H1 (cell line): ENCODE measurements around the gene SGMS1. TPM values are rescaled to one million over a fixed set of nuclear protein-coding genes. Genes with fewer than 3 reads are reported as not detected.

Experiments used
- CTCF ChIA-PET: fragments of 300-600 bp; sonication (Branson Sonifier 250); formaldehyde crosslinking; loops from one replicate; lab custom pipeline; 2021; ENCODE audit not compliant: partially characterized antibody; lab: Charles Lee
- POLR2A ChIA-PET: fragments of 300-600 bp; sonication (Branson Sonifier 250); formaldehyde crosslinking; loops from one replicate; lab custom pipeline; 2021; ENCODE audit warnings: inconsistent platforms; ENCODE audit not compliant: partially characterized antibody; lab: Charles Lee
- DNase-seq, 2 experiments: peaks; one replicate each; pipeline versions ENCODE4 v3.0.0 to v3.0.0-alpha.2; 2010 to 2022; ENCODE audit warnings: low spot score in 2 of 2, low read depth in 1 of 2, mixed read lengths in 1 of 2
- FAIRE-seq: peaks from 2 replicates; lab custom pipeline; 2011; peaks lifted over from hg19 to GRCh38; lab: Jason Lieb, UNC
- H2AFZ ChIP-seq: 2 replicates; pipeline ENCODE4 v1.8.1; 2012; ENCODE audit warnings: low read length, inconsistent platforms
- H2AK5ac ChIP-seq: 2 replicates; pipeline ENCODE4 v1.6.1; 2013; ENCODE audit warnings: low read depth, low read length
- H2BK120ac ChIP-seq: replicated peaks from 2 replicates; pipeline ENCODE3; 2013; ENCODE audit warnings: low read depth, low read length, inconsistent platforms
- H2BK12ac ChIP-seq: 2 replicates; pipeline ENCODE4 v1.6.1; 2013; ENCODE audit warnings: low read depth, low read length
- H2BK15ac ChIP-seq: 2 replicates; pipeline ENCODE4 v1.6.1; 2013; ENCODE audit warnings: low read length
- H2BK20ac ChIP-seq: 2 replicates; pipeline ENCODE4 v1.6.1; 2013; ENCODE audit warnings: low read length
- H2BK5ac ChIP-seq: 2 replicates; pipeline ENCODE4 v1.6.1; 2013; ENCODE audit warnings: low read depth, low read length
- H3K14ac ChIP-seq: 2 replicates; pipeline ENCODE4 v1.6.1; 2013; ENCODE audit warnings: inconsistent platforms; ENCODE audit not compliant: insufficient read length
- H3K18ac ChIP-seq: 2 replicates; pipeline ENCODE4 v1.6.1; 2013; ENCODE audit warnings: low read length; ENCODE audit errors: extremely low read depth
- H3K23ac ChIP-seq: 2 replicates; pipeline ENCODE4 v1.6.1; 2013; ENCODE audit warnings: inconsistent platforms; ENCODE audit not compliant: insufficient read length
- H3K23me2 ChIP-seq: 2 replicates; pipeline ENCODE4 v1.6.1; 2013; ENCODE audit warnings: low read depth, low read length
- H3K27ac ChIP-seq: 2 replicates; pipeline ENCODE4 v1.6.1; 2011; ENCODE audit warnings: low read depth, low read length, inconsistent platforms
- H3K27me3 ChIP-seq, 4 experiments: replicated peaks in 1 of 4; 1 replicate in 1 of 4; 2 replicates in 3 of 4; pipeline versions ENCODE4 v1.6.1 to v1.8.1; 2011 to 2013; ENCODE audit warnings: low read length in 3 of 4, mild to moderate bottlenecking in 3 of 4, inconsistent platforms in 2 of 4, mixed read lengths in 2 of 4, moderate library complexity in 1 of 4; ENCODE audit not compliant: control insufficient read depth in 3 of 4, insufficient read depth in 3 of 4; ENCODE audit errors: extremely low read depth in 1 of 4
- H3K36me3 ChIP-seq, 4 experiments: 2 replicates each; pipeline versions ENCODE4 v1.6.1 to v1.8.1; 2011 to 2013; ENCODE audit warnings: mild to moderate bottlenecking in 4 of 4, low read length in 3 of 4, moderate library complexity in 2 of 4, control low read depth in 1 of 4, inconsistent platforms in 1 of 4; ENCODE audit not compliant: insufficient read depth in 4 of 4, control insufficient read depth in 2 of 4
- H3K4ac ChIP-seq: replicated peaks from 2 replicates; pipeline ENCODE3; 2013; ENCODE audit warnings: low read length, low read depth, mixed read lengths, inconsistent platforms; ENCODE audit not compliant: insufficient read length
- H3K4me1 ChIP-seq, 4 experiments: replicated peaks in 1 of 4; 1 replicate in 1 of 4; 2 replicates in 3 of 4; pipeline versions ENCODE4 v1.6.1 to v1.8.1; 2011 to 2013; ENCODE audit warnings: low read length in 3 of 4, inconsistent platforms in 2 of 4, mixed read lengths in 1 of 4; ENCODE audit not compliant: insufficient read depth in 4 of 4, control insufficient read depth in 3 of 4
- H3K4me2 ChIP-seq, 2 experiments: 2 replicates each; pipeline versions ENCODE4 v1.6.1 to v1.8.1; 2011 to 2013; ENCODE audit warnings: low read depth in 2 of 2, low read length in 2 of 2, control low read depth in 1 of 2, inconsistent platforms in 1 of 2, mild to moderate bottlenecking in 1 of 2; ENCODE audit not compliant: insufficient read depth in 1 of 2
- H3K4me3 ChIP-seq, 4 experiments: fragments of 200-600, 300-600 bp in 1 of 4; sonication (generic), shearing (Covaris generic), sonication (Bioruptor Twin) in 1 of 4; 2 replicates each; pipeline versions ENCODE4 v1.5.1 to v1.8.1; 2011 to 2016; ENCODE audit warnings: low read length in 4 of 4, low read depth in 3 of 4, control low read depth in 2 of 4, inconsistent platforms in 2 of 4, mild to moderate bottlenecking in 2 of 4, mixed read lengths in 1 of 4, moderate library complexity in 1 of 4; ENCODE audit not compliant: insufficient read depth in 2 of 4; ENCODE audit errors: extremely low read depth in 1 of 4
- H3K56ac ChIP-seq: replicated peaks from 2 replicates; pipeline ENCODE3; 2013; ENCODE audit warnings: low read depth, mild to moderate bottlenecking, mixed read lengths, low read length, inconsistent platforms; ENCODE audit not compliant: insufficient read length
- H3K79me1 ChIP-seq: 2 replicates; pipeline ENCODE4 v1.6.1; 2013; ENCODE audit warnings: low read depth, low read length, control low read depth
- H3K79me2 ChIP-seq, 2 experiments: 2 replicates each; pipeline versions ENCODE4 v1.6.1 to v1.8.1; 2012 to 2013; ENCODE audit warnings: low read length in 2 of 2, mild to moderate bottlenecking in 2 of 2, inconsistent platforms in 1 of 2; ENCODE audit not compliant: insufficient read depth in 2 of 2, control insufficient read depth in 1 of 2
- H3K9ac ChIP-seq, 4 experiments: replicated peaks in 1 of 4; 1 replicate in 1 of 4; 2 replicates in 3 of 4; pipeline versions ENCODE4 v1.6.1 to v1.8.1; 2011 to 2013; ENCODE audit warnings: low read depth in 3 of 4, low read length in 3 of 4, control low read depth in 2 of 4, mild to moderate bottlenecking in 2 of 4, moderate library complexity in 2 of 4, inconsistent platforms in 1 of 4; ENCODE audit errors: extremely low read depth in 1 of 4
- H3K9me3 ChIP-seq, 2 experiments: 2 replicates each; pipeline versions ENCODE4 v1.6.1 to v1.8.1; 2012 to 2013; ENCODE audit warnings: mild to moderate bottlenecking in 2 of 2, moderate library complexity in 2 of 2, control low read depth in 1 of 2, inconsistent platforms in 1 of 2, low read depth in 1 of 2, low read length in 1 of 2, mixed read lengths in 1 of 2; ENCODE audit not compliant: insufficient read depth in 2 of 2
- H4K20me1 ChIP-seq, 2 experiments: replicated peaks in 1 of 2; 2 replicates each; pipeline versions ENCODE3 to v1.8.1; 2011 to 2013; ENCODE audit warnings: inconsistent platforms in 2 of 2, low read length in 2 of 2, mild to moderate bottlenecking in 1 of 2; ENCODE audit not compliant: insufficient read depth in 2 of 2, control insufficient read depth in 1 of 2
- H4K5ac ChIP-seq: 2 replicates; pipeline ENCODE4 v1.6.1; 2013; ENCODE audit warnings: low read length, low read depth, mixed read lengths, inconsistent platforms; ENCODE audit not compliant: insufficient read length
- H4K8ac ChIP-seq: 2 replicates; pipeline ENCODE4 v1.8.0; 2013; ENCODE audit warnings: mild to moderate bottlenecking, moderate library complexity, low read length, inconsistent platforms; ENCODE audit not compliant: insufficient read depth; ENCODE audit errors: extremely low read depth
- H4K91ac ChIP-seq: replicated peaks from 2 replicates; pipeline ENCODE3; 2013; ENCODE audit warnings: low read length, mixed read lengths, inconsistent platforms; ENCODE audit not compliant: insufficient read length
- BRCA1 ChIP-seq: IDR thresholded peaks from 2 replicates; pipeline ENCODE4 v1.6.1; 2012; ENCODE audit warnings: low read depth, low read length, improper control_type of control experiment
- CHD2 ChIP-seq: IDR thresholded peaks from 2 replicates; pipeline ENCODE4 v1.6.1; 2012; ENCODE audit warnings: low read length, improper control_type of control experiment
- CTBP2 ChIP-seq: IDR thresholded peaks from 2 replicates; pipeline ENCODE4 v1.7.0; 2011; ENCODE audit warnings: borderline replicate concordance, mild to moderate bottlenecking, moderate library complexity, mixed read lengths, low read length; ENCODE audit not compliant: insufficient read depth, insufficient read length
- HDAC2 ChIP-seq, 2 experiments: fragments of 300-600 bp in 1 of 2; sonication (generic) in 1 of 2; IDR thresholded peaks; 2 replicates each; pipeline ENCODE4 v1.6.1; 2011 to 2012; ENCODE audit warnings: low read depth in 2 of 2, low read length in 2 of 2, mild to moderate bottlenecking in 2 of 2, moderate library complexity in 2 of 2, borderline replicate concordance in 1 of 2, inconsistent platforms in 1 of 2
- NANOG ChIP-seq: IDR thresholded peaks from 2 replicates; pipeline ENCODE4 v1.6.1; 2011; ENCODE audit warnings: low read length, low read depth, mild to moderate bottlenecking, inconsistent platforms; ENCODE audit not compliant: insufficient read depth, poor library complexity, severe bottlenecking
- POLR2AphosphoS5 ChIP-seq: IDR thresholded peaks from 2 replicates; pipeline ENCODE4 v1.6.1; 2011; ENCODE audit warnings: low read depth, low read length
- POU5F1 ChIP-seq: IDR thresholded peaks from 2 replicates; pipeline ENCODE4 v1.6.1; 2011; ENCODE audit warnings: low read depth, mild to moderate bottlenecking, low read length, moderate library complexity
- RNF2 ChIP-seq: fragments of 200-900, 300-1000 bp; sonication (generic); IDR thresholded peaks from 2 replicates; pipeline ENCODE4 v1.7.1; 2016; ENCODE audit warnings: borderline replicate concordance, low read depth, mild to moderate bottlenecking, antibody characterized with exemption, low read length; ENCODE audit not compliant: poor library complexity, severe bottlenecking; ENCODE audit errors: missing control alignments
- RXRA ChIP-seq: IDR thresholded peaks from 2 replicates; pipeline ENCODE4 v1.6.1; 2011; ENCODE audit warnings: low read depth, mild to moderate bottlenecking, low read length, moderate library complexity; ENCODE audit not compliant: insufficient read depth
- SIN3A ChIP-seq, 2 experiments: IDR thresholded peaks in 1 of 2; conservative IDR thresholded peaks in 1 of 2; 2 replicates each; pipeline ENCODE4 v1.6.1; 2011 to 2012; ENCODE audit warnings: low read length in 2 of 2, improper control_type of control experiment in 1 of 2, low read depth in 1 of 2, mild to moderate bottlenecking in 1 of 2
- whole genome bisulfite sequencing, 2 experiments: shearing (Covaris generic) in 1 of 2; methylation state at CpG; one replicate each; pipeline versions ENCODE4 v1.1.6 to v1.1.7; 2013 to 2015; ENCODE audit warnings: low lambda C conversion rate in 2 of 2, mixed read lengths in 2 of 2, inconsistent platforms in 1 of 2, low coverage in 1 of 2, missing lambda C conversion rate in 1 of 2; ENCODE audit not compliant: insufficient replicate concordance in 2 of 2, insufficient coverage in 1 of 2, insufficient read length in 1 of 2; ENCODE audit errors: extremely low coverage in 1 of 2, missing lambda C conversion rate in 1 of 2; 5-methylcytosine and 5-hydroxymethylcytosine counted together
- polyA plus RNA-seq, 7 experiments: library from polyadenylated mRNA; depleted of rRNA in 3 of 7; stranded (reverse) in 5 of 7; unstranded in 2 of 7; fragments of >200 nt in 5 of 7; fragments of 200-250 nt in 2 of 7; gene quantifications; 1 replicate in 5 of 7; 2 replicates in 1 of 7; 4 replicates in 1 of 7; pipeline versions ENCODE4 v1.2.1 to v1.2.3, GENCODE V29; 2011 to 2013; ENCODE audit warnings: missing spikeins in 2 of 7, mixed read lengths in 2 of 7
- total RNA-seq: library from RNA; stranded (reverse); fragmentation: NEBNext Ultra II Directional; extraction: Animal tissue kit (Norgen Biotek cat#: 25700); gene quantifications from 2 replicates; pipeline ENCODE4 v1.2.1, GENCODE V29; 2021
- TF ChIP-seq, protein P1 (sequence below): IDR thresholded peaks from 2 replicates; pipeline ENCODE4 v1.6.1; 2012; ENCODE audit warnings: inconsistent platforms
- TF ChIP-seq, protein P2 (sequence below): IDR thresholded peaks from 2 replicates; pipeline ENCODE4 v1.6.1; 2012; ENCODE audit warnings: inconsistent platforms

Gene SGMS1
- total and polyA plus RNA-seq, 2 of the 8 experiments (the other 6 are each of a cell fraction or from before 2014, with no cell fraction given): 6.0 to 15.6 TPM

DNA sequence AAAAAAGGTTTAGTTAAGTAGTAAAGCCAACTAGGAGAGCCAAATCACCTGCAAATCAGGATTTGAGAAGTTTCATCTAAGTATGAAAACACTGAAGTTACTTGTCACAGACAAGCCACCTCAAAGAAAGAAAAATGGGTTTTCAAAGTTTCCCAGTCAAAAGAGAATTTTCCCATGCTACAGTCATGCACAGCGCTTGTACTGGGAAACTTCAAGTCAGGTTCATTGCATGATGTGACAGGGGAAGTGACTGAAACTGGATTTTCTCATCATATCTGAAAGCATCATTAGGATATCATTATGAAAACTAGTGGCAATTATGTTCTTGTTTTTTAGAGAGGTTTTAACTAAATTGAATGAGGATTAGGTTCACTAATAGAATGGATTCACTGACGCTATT lies 167.0 kb downstream of the SGMS1 start:
- no peak overlapping the region for H4K91ac ChIP-seq
- DNase-seq (no peak), FAIRE-seq (no peak)
- no peak overlapping the region for H2BK120ac ChIP-seq
- no peak overlapping the region for H2BK12ac ChIP-seq
- H3K36me3 ChIP-seq: peaks cover 0 to 10% (median 5%) of the 10 kb centered on the region in 4 experiments; a peak in 3 of 8 replicates
- no peaks in the 10 kb centered on the region for H3K79me1 ChIP-seq
- no peak overlapping the region for H2BK20ac ChIP-seq
- no peak overlapping the region for H4K5ac ChIP-seq
- no peak overlapping the region for H3K56ac ChIP-seq
- no peak overlapping the region for H3K23ac ChIP-seq
- H3K18ac ChIP-seq: no peak overlapping the region
- WGBS, 2 experiments: 95% methylated on average over 2 of the region's 2 CpGs; no CpG with 5 or more reads in 1 of the 2 experiments
- H2BK15ac ChIP-seq: no peak overlapping the region
- no peak overlapping the region for H2AK5ac ChIP-seq
- H3K4me3 ChIP-seq: no peak overlapping the region
- ChIA-PET CTCF (no interaction called here), POLR2A (no interaction called here)
- H3K9me3 ChIP-seq: no peaks in the 10 kb centered on the region
- no peak overlapping the region for H3K14ac ChIP-seq
- H2AFZ ChIP-seq: no peak overlapping the region
- H4K8ac ChIP-seq: no peak overlapping the region
- no peaks in the 10 kb centered on the region for H3K4me1 ChIP-seq
- H3K23me2 ChIP-seq: no peaks in the 10 kb centered on the region
- H4K20me1 ChIP-seq: no peaks in the 10 kb centered on the region
- no peak overlapping the region for H3K9ac ChIP-seq
- H3K4ac ChIP-seq: no peak overlapping the region
- no peaks in the 10 kb centered on the region for H3K79me2 ChIP-seq
- peaks cover 0 to 2% (median 0%) of the 10 kb centered on the region in 4 experiments; a peak in 1 of 7 replicates for H3K27me3 ChIP-seq
- H3K27ac ChIP-seq: no peak overlapping the region
- H2BK5ac ChIP-seq: no peak overlapping the region
- H3K4me2 ChIP-seq: no peak overlapping the region
- TF ChIP-seq, protein P1, sequence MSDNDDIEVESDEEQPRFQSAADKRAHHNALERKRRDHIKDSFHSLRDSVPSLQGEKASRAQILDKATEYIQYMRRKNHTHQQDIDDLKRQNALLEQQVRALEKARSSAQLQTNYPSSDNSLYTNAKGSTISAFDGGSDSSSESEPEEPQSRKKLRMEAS: no peak
- TF ChIP-seq CTBP2: no peak
- no peak for TF ChIP-seq CHD2
- TF ChIP-seq, protein P2, sequence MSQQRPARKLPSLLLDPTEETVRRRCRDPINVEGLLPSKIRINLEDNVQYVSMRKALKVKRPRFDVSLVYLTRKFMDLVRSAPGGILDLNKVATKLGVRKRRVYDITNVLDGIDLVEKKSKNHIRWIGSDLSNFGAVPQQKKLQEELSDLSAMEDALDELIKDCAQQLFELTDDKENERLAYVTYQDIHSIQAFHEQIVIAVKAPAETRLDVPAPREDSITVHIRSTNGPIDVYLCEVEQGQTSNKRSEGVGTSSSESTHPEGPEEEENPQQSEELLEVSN: no peak
- TF ChIP-seq NANOG: no peak
- no peak for TF ChIP-seq POLR2AphosphoS5
- no peak for TF ChIP-seq POU5F1
- TF ChIP-seq SIN3A (conservative IDR thresholded peaks at IDR 0.05 in 1 of 2, IDR thresholded peaks at IDR 0.05 in 1 of 2; ENCODE audit: low read depth in 1 of 2, low read length in 2 of 2): no peak
- no peak for TF ChIP-seq RNF2
- no peak for TF ChIP-seq BRCA1
- no peak for TF ChIP-seq HDAC2 (IDR thresholded peaks at IDR 0.05; ENCODE audit: borderline replicate concordance in 1 of 2, low read depth in 2 of 2, low read length in 2 of 2)
- TF ChIP-seq RXRA: no peak
